HS-5 (cell line): ENCODE measurements around the gene IPO4.

Source experiments
- DNase-seq: peaks from one replicate; pipeline ENCODE4 v3.0.0-alpha.2; 2012; ENCODE audit warnings: low read depth

The IPO4 gene

GRCh38 chr14:24131549-24131966 lies 57.1 kb downstream of the IPO4 start:
- no peak for DNase-seq

- DNase-seq = no peak
Measured at GRCh38 chr14:24130717-24131548, 57.7 kb downstream of the IPO4 start.

- DNase-seq = no peak
Measured at GRCh38 chr14:24130380-24130716, 58.3 kb downstream of the IPO4 start, which contains the start of gene FITM1. Gene FITM1 (plus strand): TSS chr14:24130659. CDS start chr14:24131564, 905 bp downstream.
